GM12878 (cell line): ENCODE measurements around the gene PCID2. TPM values are rescaled to one million over a fixed set of nuclear protein-coding genes. Genes with fewer than 3 reads are reported as not detected.

Experiments
- ATAC-seq: fragments of 200-7000 bp; cut with Tn5 transposase; 3 replicates; pipeline ENCODE4 v1.9.1; 2020; ENCODE audit warnings: mild to moderate bottlenecking, moderate library complexity
- BruUV-seq: library from RNA; stranded (reverse); fragments of 400-500 nt; replicated peaks from 2 replicates; lab custom pipeline; 2021; lab: Mats Ljungman, UMichigan
- CTCF ChIA-PET: fragments of 300-600 bp; sonication (Branson Sonifier 250); formaldehyde crosslinking; extraction: SDS; loops from one replicate; lab custom pipeline; 2021; ENCODE audit warnings: inconsistent platforms; lab: Yijun Ruan, JAX
- POLR2A ChIA-PET: fragments of 350-600 bp; formaldehyde crosslinking; extraction: SDS; loops from one replicate; lab custom pipeline; 2021; ENCODE audit warnings: inconsistent platforms; lab: Charles Lee
- RAD21 ChIA-PET: fragments of 300-600 bp; sonication (Branson Sonifier 250); formaldehyde crosslinking; loops from one replicate; lab custom pipeline; 2023; ENCODE audit warnings: antibody characterized with exemption; ENCODE audit not compliant: unreplicated experiment; lab: Charles Lee
- SMC1A ChIA-PET: fragments of 300-600 bp; sonication (Branson Sonifier 250); formaldehyde crosslinking; loops from one replicate; lab custom pipeline; 2023; ENCODE audit not compliant: unreplicated experiment, uncharacterized antibody; lab: Charles Lee
- DNase-seq: peaks from one replicate; pipeline ENCODE4 v3.0.0-alpha.2; 2011; ENCODE audit warnings: low read depth, low spot score
- FAIRE-seq: peaks from 3 replicates; lab custom pipeline; 2011; peaks lifted over from hg19 to GRCh38; lab: Jason Lieb, UNC
- H2AFZ ChIP-seq: 2 replicates; pipeline ENCODE4 v1.6.0; 2011; ENCODE audit warnings: low read depth, low read length, control low read depth; ENCODE audit not compliant: control insufficient read depth
- H3K27ac ChIP-seq: 2 replicates; pipeline ENCODE4 v1.5.1; 2011; ENCODE audit warnings: control low read depth; ENCODE audit not compliant: control insufficient read depth, insufficient read depth
- H3K27me3 ChIP-seq, 2 experiments: replicated peaks in 1 of 2; 2 replicates each; pipeline versions ENCODE4 v1.6.0 to v1.6.1; 2011; ENCODE audit warnings: low read length in 1 of 2; ENCODE audit not compliant: control insufficient read depth in 2 of 2, insufficient read depth in 2 of 2
- H3K36me3 ChIP-seq, 2 experiments: 2 replicates each; pipeline ENCODE4 v1.5.1; 2011; ENCODE audit warnings: low read length in 1 of 2; ENCODE audit not compliant: control insufficient read depth in 2 of 2, insufficient read depth in 2 of 2
- H3K4me1 ChIP-seq: 2 replicates; pipeline ENCODE4 v1.6.1; 2011; ENCODE audit warnings: mild to moderate bottlenecking, low read length, moderate library complexity, mixed read lengths; ENCODE audit not compliant: control insufficient read depth, insufficient read depth
- H3K4me2 ChIP-seq: 2 replicates; pipeline ENCODE4 v1.6.0; 2011; ENCODE audit warnings: control low read depth; ENCODE audit not compliant: control insufficient read depth, insufficient read depth
- H3K4me3 ChIP-seq: fragments of 200-600 bp; sonication (generic); 2 replicates; pipeline ENCODE4 v1.5.1; 2016
- H3K79me2 ChIP-seq: 2 replicates; pipeline ENCODE4 v1.6.0; 2011; ENCODE audit warnings: low read length; ENCODE audit not compliant: control insufficient read depth, insufficient read depth
- H3K9ac ChIP-seq: 2 replicates; pipeline ENCODE4 v1.8.0; 2011; ENCODE audit warnings: low read length, control low read depth, mixed read lengths; ENCODE audit not compliant: control insufficient read depth, insufficient read depth
- H3K9me3 ChIP-seq: replicated peaks from 3 replicates; pipeline ENCODE4 v1.5.1; 2011; ENCODE audit warnings: mild to moderate bottlenecking, low read length; ENCODE audit not compliant: control insufficient read depth, insufficient read depth
- H4K20me1 ChIP-seq: 2 replicates; pipeline ENCODE4 v1.6.0; 2011; ENCODE audit not compliant: control insufficient read depth, insufficient read depth
- EED ChIP-seq: sonication (generic); IDR thresholded peaks from 2 replicates; pipeline ENCODE4 v1.6.1; 2016; ENCODE audit warnings: antibody characterized with exemption, low read depth
- JUND ChIP-seq: IDR thresholded peaks from 2 replicates; pipeline ENCODE4 v1.6.1; 2012; ENCODE audit warnings: low read depth, mild to moderate bottlenecking, low read length, improper control_type of control experiment, moderate library complexity
- LARP7 ChIP-seq: fragments of 450-650 bp; IDR thresholded peaks from 2 replicates; pipeline ENCODE4 v1.6.1; 2017; ENCODE audit warnings: mild to moderate bottlenecking
- PAX5 ChIP-seq: IDR thresholded peaks from 2 replicates; pipeline ENCODE4 v1.6.1; 2011; ENCODE audit warnings: low read depth, low read length, borderline replicate concordance
- RAD21 ChIP-seq: IDR thresholded peaks from 2 replicates; pipeline ENCODE4 v1.6.1; 2011; ENCODE audit warnings: mild to moderate bottlenecking, low read depth, low read length, moderate library complexity; ENCODE audit not compliant: insufficient read depth
- RB1 ChIP-seq: fragments of 450-650 bp; formaldehyde crosslinking; IDR thresholded peaks from 2 replicates; pipeline ENCODE4 v1.6.1; 2017; ENCODE audit warnings: mild to moderate bottlenecking, borderline replicate concordance
- SMAD5 ChIP-seq: IDR thresholded peaks from 2 replicates; pipeline ENCODE4 v1.6.1; 2016; ENCODE audit warnings: antibody characterized with exemption, low read depth
- SMC3 ChIP-seq: IDR thresholded peaks from 2 replicates; pipeline ENCODE4 v1.6.1; 2011; ENCODE audit warnings: low read length, improper control_type of control experiment, borderline replicate concordance
- SPI1 ChIP-seq: IDR thresholded peaks from 2 replicates; pipeline ENCODE4 v1.6.1; 2011; ENCODE audit warnings: low read depth, mild to moderate bottlenecking, low read length, moderate library complexity, borderline replicate concordance; ENCODE audit not compliant: insufficient read depth
- SREBF2 ChIP-seq: IDR thresholded peaks from 2 replicates; pipeline ENCODE4 v1.6.1; 2012; ENCODE audit warnings: mild to moderate bottlenecking, low read length
- SUPT20H ChIP-seq: IDR thresholded peaks from 2 replicates; pipeline ENCODE4 v1.6.1; 2011; ENCODE audit warnings: low read depth, mild to moderate bottlenecking, low read length, moderate library complexity, borderline replicate concordance; ENCODE audit not compliant: control insufficient read depth
- TAF1 ChIP-seq: IDR thresholded peaks from 2 replicates; pipeline ENCODE4 v1.6.1; 2011; ENCODE audit warnings: mild to moderate bottlenecking, low read depth, low read length, borderline replicate concordance
- TCF3 ChIP-seq: IDR thresholded peaks from 2 replicates; pipeline ENCODE4 v1.6.1; 2012; ENCODE audit warnings: low read depth, mild to moderate bottlenecking, low read length, borderline replicate concordance; ENCODE audit not compliant: insufficient read depth
- ZNF622 ChIP-seq: fragments of 450-650 bp; IDR thresholded peaks from 2 replicates; pipeline ENCODE4 v1.6.1; 2017; ENCODE audit warnings: mild to moderate bottlenecking, inconsistent platforms
- WGBS: methylation state at CpG from one replicate; pipeline ENCODE4 v1.1.6; 2016; ENCODE audit warnings: low lambda C conversion rate; ENCODE audit not compliant: insufficient replicate concordance, insufficient coverage; ENCODE audit errors: missing lambda C conversion rate; 5-methylcytosine and 5-hydroxymethylcytosine counted together
- in situ Hi-C: fragments of 300-500 bp; cut with MboI; formaldehyde crosslinking; loops from 9 replicates; pipeline ENCODE4 v1.14.3; 2018; ENCODE audit warnings: mixed read lengths
- intact Hi-C: fragments of 100-400 bp; cut with micrococcal nuclease; formaldehyde crosslinking; loops from one replicate; pipeline ENCODE4 v1.14.2; 2022; ENCODE audit not compliant: unreplicated experiment
- polyA plus RNA-seq, 11 experiments: library from polyadenylated mRNA; depleted of rRNA in 4 of 11; unstranded in 6 of 11; stranded (reverse) in 5 of 11; fragments of >200 nt; fragmentation: Nextera tagmentation in 4 of 11; fragmentation: Illumina TruSeq in 1 of 11; extraction: Ambion mirVana in 4 of 11; extraction: Trizol in 1 of 11; gene quantifications; 1 replicate in 1 of 11; 2 replicates in 10 of 11; pipeline versions ENCODE4 v1.2.1 to v1.2.3, GENCODE V29; 2011 to 2016; ENCODE audit warnings: inconsistent platforms in 2 of 11, missing spikeins in 2 of 11, low read depth in 1 of 11
- total RNA-seq, 4 experiments: library from RNA; depleted of rRNA in 3 of 4; stranded (reverse); fragments of >200 nt in 3 of 4; fragmentation: Illumina TruSeq in 1 of 4; extraction: Trizol in 1 of 4; gene quantifications; 2 replicates each; pipeline versions ENCODE4 v1.2.1 to v1.2.3, GENCODE V29; 2013 to 2021
- TF ChIP-seq, protein P1 (sequence below): fragments of 450-650 bp; IDR thresholded peaks from 2 replicates; pipeline ENCODE4 v1.6.1; 2018; ENCODE audit warnings: mild to moderate bottlenecking, low read depth, moderate library complexity; ENCODE audit not compliant: partially characterized antibody
- TF ChIP-seq, protein P2 (sequence below): IDR thresholded peaks from 2 replicates; pipeline ENCODE4 v1.6.1; 2011; ENCODE audit warnings: low read depth, low read length, improper control_type of control experiment, borderline replicate concordance

The PCID2 gene
- total and polyA plus RNA-seq, 10 of the 15 experiments (the other 5 are each of a cell fraction or from before 2014, with no cell fraction given) = 37.0 to 98.1 (median 58.3) TPM

DNA sequence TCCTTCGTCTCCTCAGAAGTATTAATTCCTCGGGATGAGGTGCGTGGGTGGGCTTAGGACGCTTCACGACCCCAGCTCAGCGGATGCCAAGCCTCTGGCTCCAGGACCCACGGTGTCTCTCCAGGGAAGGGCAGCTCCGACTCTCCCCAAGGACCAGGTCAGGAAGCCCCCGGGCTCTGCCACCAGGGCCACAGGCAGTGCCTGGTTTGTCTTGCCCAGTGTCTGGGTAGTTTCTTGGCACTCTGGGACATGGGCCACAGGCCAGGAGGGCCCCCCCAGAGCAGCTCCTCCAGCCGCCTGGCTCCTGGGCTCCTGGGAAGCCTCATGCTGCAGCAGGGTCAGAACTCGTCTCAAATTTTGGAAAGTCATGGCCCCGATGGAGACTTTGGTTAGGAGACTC lies 47.5 kb downstream of the PCID2 start:
- DNase-seq = no peak
- TF ChIP-seq SPI1 = no peak
- no peak for TF ChIP-seq TAF1
- no peak for TF ChIP-seq SREBF2
- TF ChIP-seq RB1 = no peak
- TF ChIP-seq SMAD5 = no peak
- TF ChIP-seq ZNF622 = no peak
- TF ChIP-seq RAD21 = no peak
- TF ChIP-seq SUPT20H = no peak
- TF ChIP-seq, all 136 proteins: peak for 0
- peaks cover 4% of the 10 kb centered on the region; the same call in 1 of the 3 replicates for H3K9me3 ChIP-seq
- no peak overlapping the region for H3K9ac ChIP-seq
- H3K4me3 ChIP-seq = no peak overlapping the region
- no peak overlapping the region for H3K4me2 ChIP-seq
- ChIA-PET SMC1A (no interaction called here), RAD21 (no interaction called here), POLR2A (no interaction called here), CTCF (no interaction called here)
- in situ Hi-C loops = no loop called here
- FAIRE-seq = no peak
- no peaks in the 10 kb centered on the region for H3K4me1 ChIP-seq
- BruUV-seq = no TSS peak
- WGBS = 43% methylated on average over 12 of the region's 12 CpGs
- H4K20me1 ChIP-seq = no peaks in the 10 kb centered on the region
- no peak overlapping the region for H2AFZ ChIP-seq
- ATAC-seq = no peak
- intact Hi-C loops = no loop called here
- no peaks in the 10 kb centered on the region for H3K36me3 ChIP-seq
- H3K27ac ChIP-seq = no peak overlapping the region
- H3K27me3 ChIP-seq = no peaks in the 10 kb centered on the region
- no peaks in the 10 kb centered on the region for H3K79me2 ChIP-seq

DNA sequence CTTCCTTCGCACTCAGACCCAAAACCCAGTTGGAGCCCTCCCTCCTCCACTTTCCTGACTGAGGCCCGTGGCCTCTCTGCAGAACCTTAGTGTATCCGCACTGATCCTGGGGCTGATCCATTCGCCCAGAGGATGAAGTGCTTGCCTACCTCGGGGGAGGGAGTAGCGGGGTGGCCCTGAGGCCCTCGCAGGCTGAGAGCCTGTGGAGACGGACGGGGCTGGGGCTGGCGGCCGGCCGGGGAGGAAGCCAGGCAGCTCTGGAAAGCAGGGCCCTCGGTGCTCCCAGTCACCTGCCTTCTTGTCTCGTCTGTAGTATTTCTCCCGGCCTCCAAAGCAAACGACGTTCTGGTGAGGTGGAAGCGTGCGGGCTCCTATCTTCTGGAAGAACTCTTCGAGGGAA lies 48.8 kb downstream of the PCID2 start:
- intact Hi-C loops = no loop called here
- 56% methylated on average over 16 of the region's 20 CpGs for WGBS
- no TSS peak for BruUV-seq
- no peak for TF ChIP-seq SMC3
- TF ChIP-seq PAX5 = no peak
- no peak for TF ChIP-seq TCF3
- TF ChIP-seq, protein P1, sequence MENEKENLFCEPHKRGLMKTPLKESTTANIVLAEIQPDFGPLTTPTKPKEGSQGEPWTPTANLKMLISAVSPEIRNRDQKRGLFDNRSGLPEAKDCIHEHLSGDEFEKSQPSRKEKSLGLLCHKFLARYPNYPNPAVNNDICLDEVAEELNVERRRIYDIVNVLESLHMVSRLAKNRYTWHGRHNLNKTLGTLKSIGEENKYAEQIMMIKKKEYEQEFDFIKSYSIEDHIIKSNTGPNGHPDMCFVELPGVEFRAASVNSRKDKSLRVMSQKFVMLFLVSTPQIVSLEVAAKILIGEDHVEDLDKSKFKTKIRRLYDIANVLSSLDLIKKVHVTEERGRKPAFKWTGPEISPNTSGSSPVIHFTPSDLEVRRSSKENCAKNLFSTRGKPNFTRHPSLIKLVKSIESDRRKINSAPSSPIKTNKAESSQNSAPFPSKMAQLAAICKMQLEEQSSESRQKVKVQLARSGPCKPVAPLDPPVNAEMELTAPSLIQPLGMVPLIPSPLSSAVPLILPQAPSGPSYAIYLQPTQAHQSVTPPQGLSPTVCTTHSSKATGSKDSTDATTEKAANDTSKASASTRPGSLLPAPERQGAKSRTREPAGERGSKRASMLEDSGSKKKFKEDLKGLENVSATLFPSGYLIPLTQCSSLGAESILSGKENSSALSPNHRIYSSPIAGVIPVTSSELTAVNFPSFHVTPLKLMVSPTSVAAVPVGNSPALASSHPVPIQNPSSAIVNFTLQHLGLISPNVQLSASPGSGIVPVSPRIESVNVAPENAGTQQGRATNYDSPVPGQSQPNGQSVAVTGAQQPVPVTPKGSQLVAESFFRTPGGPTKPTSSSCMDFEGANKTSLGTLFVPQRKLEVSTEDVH = no peak
- no peak for TF ChIP-seq LARP7
- no peak for TF ChIP-seq JUND
- TF ChIP-seq, protein P2, sequence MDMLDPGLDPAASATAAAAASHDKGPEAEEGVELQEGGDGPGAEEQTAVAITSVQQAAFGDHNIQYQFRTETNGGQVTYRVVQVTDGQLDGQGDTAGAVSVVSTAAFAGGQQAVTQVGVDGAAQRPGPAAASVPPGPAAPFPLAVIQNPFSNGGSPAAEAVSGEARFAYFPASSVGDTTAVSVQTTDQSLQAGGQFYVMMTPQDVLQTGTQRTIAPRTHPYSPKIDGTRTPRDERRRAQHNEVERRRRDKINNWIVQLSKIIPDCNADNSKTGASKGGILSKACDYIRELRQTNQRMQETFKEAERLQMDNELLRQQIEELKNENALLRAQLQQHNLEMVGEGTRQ = no peak
- no peak for TF ChIP-seq EED

More for the DNA sequence above, 48.8 kb downstream of the PCID2 start:
- no peak for DNase-seq
- ChIA-PET RAD21 (no interaction called here), SMC1A (no interaction called here), POLR2A (no interaction called here), CTCF (no interaction called here)
- Histone ChIP-seq H3K4me1 (no peaks in the 10 kb centered on the region), H2AFZ (no peak overlapping the region), H4K20me1 (no peaks in the 10 kb centered on the region), H3K27ac (no peak overlapping the region), H3K4me3 (no peak overlapping the region), H3K79me2 (no peaks in the 10 kb centered on the region), H3K36me3 (no peaks in the 10 kb centered on the region), H3K4me2 (no peak overlapping the region), H3K27me3 (no peaks in the 10 kb centered on the region), H3K9ac (no peak overlapping the region), H3K9me3 (peaks cover 6% of the 10 kb centered on the region; the same call in 1 of the 3 replicates)
- ATAC-seq = no peak
- in situ Hi-C loops = no loop called here
- no peak for FAIRE-seq
